CD4-positive, CD25-positive, alpha-beta regulatory T cell (primary cell): Measurements from ENCODE around the gene DTNB. TPM values are rescaled to one million over a fixed set of nuclear protein-coding genes. Genes with fewer than 3 reads are reported as not detected.
"Not testable (repeated sequence)": the region's sequence is repeated elsewhere in the genome, so short reads cannot be mapped to it uniquely, and the experiment has no call there.

Experiments
- ATAC-seq, 2 donors: fragments of 150-1000 bp; cut with Tn5 transposase; one replicate each; pipeline ENCODE4 v1.10.0; 2021; ENCODE audit warnings: low read depth in 2 of 2, moderate number of reproducible peaks in 2 of 2, moderate library complexity in 1 of 2
- DNase-seq, 3 donors: peaks; one replicate each; pipeline versions ENCODE4 v3.0.0 to v3.0.0-alpha.2; 2012 to 2022; ENCODE audit warnings: mixed read lengths in 1 of 3
- H3K27ac ChIP-seq: one replicate; pipeline ENCODE4 v1.7.0; 2013; ENCODE audit warnings: mild to moderate bottlenecking, low read length; ENCODE audit not compliant: insufficient read depth, poor library complexity, severe bottlenecking
- H3K27me3 ChIP-seq: one replicate; pipeline ENCODE4 v1.7.0; 2013; ENCODE audit warnings: low read length; ENCODE audit not compliant: control insufficient read depth, insufficient read depth
- H3K36me3 ChIP-seq: one replicate; pipeline ENCODE4 v1.7.0; 2013; ENCODE audit warnings: mild to moderate bottlenecking, low read length, moderate library complexity; ENCODE audit not compliant: control insufficient read depth, insufficient read depth
- H3K4me1 ChIP-seq: 2 replicates; pipeline ENCODE4 v1.7.0; 2013; ENCODE audit warnings: mild to moderate bottlenecking, low read length; ENCODE audit not compliant: insufficient read depth, control insufficient read depth, poor library complexity, severe bottlenecking
- H3K4me3 ChIP-seq: one replicate; pipeline ENCODE4 v1.7.0; 2013; ENCODE audit warnings: low read depth, mild to moderate bottlenecking, low read length, moderate library complexity
- H3K9me3 ChIP-seq, 2 experiments: 1 replicate in 1 of 2; 2 replicates in 1 of 2; pipeline ENCODE4 v1.7.0; 2013; ENCODE audit warnings: low read length in 2 of 2, mild to moderate bottlenecking in 1 of 2, moderate library complexity in 1 of 2; ENCODE audit not compliant: control insufficient read depth in 2 of 2
- H3K27ac Mint-ChIP-seq, 3 donors: one replicate each; pipeline ENCODE4 v1.8.0; 2020 to 2022; ENCODE audit warnings: mild to moderate bottlenecking in 3 of 3, mixed read lengths in 3 of 3, moderate library complexity in 2 of 3
- H3K27me3 Mint-ChIP-seq: one replicate; pipeline ENCODE4 v1.8.0; 2022; ENCODE audit warnings: mild to moderate bottlenecking, mixed read lengths
- H3K36me3 Mint-ChIP-seq: one replicate; pipeline ENCODE4 v1.8.0; 2020; ENCODE audit warnings: mixed read lengths
- H3K4me1 Mint-ChIP-seq, 4 donors: one replicate each; pipeline ENCODE4 v1.8.0; 2020 to 2022; ENCODE audit warnings: mixed read lengths in 4 of 4, mild to moderate bottlenecking in 1 of 4
- H3K4me3 Mint-ChIP-seq, 4 donors: one replicate each; pipeline ENCODE4 v1.8.0; 2020 to 2022; ENCODE audit warnings: mild to moderate bottlenecking in 4 of 4, mixed read lengths in 4 of 4, moderate library complexity in 3 of 4
- H3K9me3 Mint-ChIP-seq, 7 donors: one replicate each; pipeline ENCODE4 v1.8.0; 2020 to 2022; ENCODE audit warnings: mixed read lengths in 7 of 7, mild to moderate bottlenecking in 3 of 7, moderate library complexity in 2 of 7
- polyA plus RNA-seq, 4 donors: library from polyadenylated mRNA; unstranded; fragments of 300-500 nt; fragmentation: Illumina TruSeq; gene quantifications; one replicate each; pipeline ENCODE4 v1.2.3, GENCODE V29; 2021
- total RNA-seq: library from RNA; stranded (reverse); gene quantifications from one replicate; pipeline ENCODE4 v1.2.3, GENCODE V29; 2022

Gene DTNB
- total and polyA plus RNA-seq, 5 donors from 2014 or later = 11.5 to 50.1 (median 15.0) TPM

DNA sequence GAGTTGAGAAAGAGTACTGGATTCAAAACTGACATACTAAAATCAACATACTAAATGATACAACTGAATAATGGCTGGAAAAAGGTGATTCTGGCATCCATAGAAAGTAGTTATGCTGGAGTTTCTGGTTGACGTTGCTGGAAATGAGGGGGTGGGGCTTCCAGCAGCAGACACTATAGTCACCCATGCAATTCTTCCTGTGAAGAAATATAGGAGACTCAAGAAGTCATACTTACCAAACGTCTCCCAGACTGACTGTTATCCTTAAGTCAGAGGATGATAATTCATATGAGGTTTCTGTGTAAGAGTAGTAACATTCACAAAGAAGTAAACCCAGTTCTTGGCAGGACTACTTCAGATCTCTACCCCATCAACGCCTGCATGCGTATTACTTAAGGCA is 23.6 kb downstream of the DTNB start:
- peaks cover 0 to 8% (median 6%) of the 10 kb centered on the region in 4 donors for H3K4me1 Mint-ChIP-seq
- H3K36me3 Mint-ChIP-seq = peaks cover 28% of the 10 kb centered on the region
- Histone ChIP-seq H3K9me3 (no peaks in the 10 kb centered on the region), H3K4me1 (no peaks in the 10 kb centered on the region), H3K4me3 (no peak overlapping the region), H3K27me3 (no peaks in the 10 kb centered on the region), H3K36me3 (peaks cover 15% of the 10 kb centered on the region), H3K27ac (no peak overlapping the region)
- H3K27me3 Mint-ChIP-seq = no peaks in the 10 kb centered on the region
- no peak overlapping the region for H3K27ac Mint-ChIP-seq
- no peak overlapping the region for H3K4me3 Mint-ChIP-seq
- ATAC-seq (no peak), DNase-seq (no peak)
- no peaks in the 10 kb centered on the region for H3K9me3 Mint-ChIP-seq

DNA sequence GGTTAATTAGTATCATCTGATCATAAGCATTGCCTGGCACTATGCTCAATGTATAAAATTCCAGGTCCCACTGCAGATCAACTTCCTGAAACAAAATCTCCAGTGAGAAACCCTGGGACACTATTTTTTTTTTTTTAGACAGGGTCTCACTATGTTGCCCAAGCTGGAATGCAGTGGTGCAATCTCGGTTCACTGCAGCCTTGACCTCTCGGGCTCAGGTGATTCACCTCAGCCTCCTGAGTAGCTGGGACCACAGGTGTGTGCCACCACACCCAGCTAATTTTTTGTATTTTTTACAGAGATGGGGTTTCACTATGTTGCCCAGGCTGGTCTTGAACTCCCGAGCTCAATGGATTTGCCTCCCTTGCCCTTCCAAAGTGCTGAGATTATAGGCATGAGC is 31.1 kb downstream of the DTNB start:
- H3K9me3 Mint-ChIP-seq = peaks cover 0 to 2% (median 0%) of the 10 kb centered on the region in 7 donors
- Histone ChIP-seq H3K27me3 (no peaks in the 10 kb centered on the region), H3K4me1 (no peaks in the 10 kb centered on the region), H3K36me3 (peaks cover 5% of the 10 kb centered on the region), H3K9me3 (no peaks in the 10 kb centered on the region), H3K27ac (no peak overlapping the region), H3K4me3 (no peak overlapping the region)
- H3K4me1 Mint-ChIP-seq = peaks cover 0 to 9% (median 7%) of the 10 kb centered on the region in 4 donors
- H3K36me3 Mint-ChIP-seq = peaks cover 29% of the 10 kb centered on the region
- DNase-seq (no peak), ATAC-seq (no peak)
- H3K27me3 Mint-ChIP-seq = no peaks in the 10 kb centered on the region
- H3K27ac Mint-ChIP-seq = no peak overlapping the region
- no peak overlapping the region for H3K4me3 Mint-ChIP-seq

DNA sequence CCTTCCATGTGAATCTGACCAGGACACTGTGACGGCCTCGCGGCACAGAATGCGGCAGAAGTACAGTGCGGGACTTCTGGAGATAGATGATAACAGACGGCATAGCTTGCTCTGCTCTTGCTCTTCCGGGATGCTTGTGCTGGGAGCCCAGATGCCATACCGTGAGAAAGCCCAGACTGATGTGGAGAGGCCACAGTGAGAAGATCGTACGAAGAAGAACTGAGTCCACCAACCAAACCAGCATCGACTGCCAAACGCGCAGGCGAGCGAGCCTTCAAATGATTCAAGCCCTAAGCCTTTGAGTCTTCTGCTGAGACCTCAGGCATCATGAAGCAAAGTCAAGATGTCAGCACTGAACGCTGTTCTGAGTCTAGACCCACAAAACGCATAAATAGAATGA is 33.7 kb downstream of the DTNB start:
- no peaks in the 10 kb centered on the region for H3K9me3 ChIP-seq
- H3K36me3 Mint-ChIP-seq = peaks cover 31% of the 10 kb centered on the region
- H3K27ac Mint-ChIP-seq = peak overlapping the region in 1 of 3 donors; percentile 20
- DNase-seq (no peak), ATAC-seq (no peak)
- peaks cover 0 to 9% (median 5%) of the 10 kb centered on the region in 4 donors for H3K4me1 Mint-ChIP-seq
- peaks cover 0 to 2% (median 0%) of the 10 kb centered on the region in 7 donors for H3K9me3 Mint-ChIP-seq
- H3K4me3 Mint-ChIP-seq = no peak overlapping the region
- no peak overlapping the region for H3K4me3 ChIP-seq
- no peaks in the 10 kb centered on the region for H3K27me3 Mint-ChIP-seq
- H3K4me1 ChIP-seq = no peaks in the 10 kb centered on the region
- H3K36me3 ChIP-seq = peaks cover 7% of the 10 kb centered on the region
- H3K27me3 ChIP-seq = no peaks in the 10 kb centered on the region
- no peak overlapping the region for H3K27ac ChIP-seq

DNA sequence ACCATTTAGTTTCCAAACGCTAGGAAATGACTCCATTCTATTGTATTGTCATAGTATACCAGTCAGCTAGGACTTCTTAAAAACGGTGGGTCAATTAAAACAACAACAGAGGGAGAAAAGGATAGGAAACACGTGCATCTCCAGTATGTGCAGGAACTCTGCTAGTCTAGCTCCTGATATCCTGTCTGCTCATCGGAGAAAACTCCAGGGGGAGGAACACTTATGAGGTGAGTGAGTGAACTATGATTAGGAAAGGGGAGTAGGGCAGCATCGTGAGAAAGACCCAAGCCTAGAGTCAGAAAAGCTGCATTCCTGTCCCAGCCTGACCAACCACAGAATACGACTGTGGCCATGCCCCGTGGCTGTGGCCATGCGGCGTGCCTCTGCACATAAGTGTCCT is 34.2 kb downstream of the DTNB start:
- H3K27me3 Mint-ChIP-seq = no peaks in the 10 kb centered on the region
- ATAC-seq (no peak), DNase-seq (no peak)
- H3K4me3 Mint-ChIP-seq = no peak overlapping the region
- H3K4me1 Mint-ChIP-seq = peaks cover 0 to 9% (median 5%) of the 10 kb centered on the region in 4 donors
- H3K4me1 ChIP-seq = no peaks in the 10 kb centered on the region
- H3K36me3 ChIP-seq = peaks cover 7% of the 10 kb centered on the region
- H3K9me3 Mint-ChIP-seq = peaks cover 0 to 2% (median 0%) of the 10 kb centered on the region in 7 donors
- H3K36me3 Mint-ChIP-seq = peaks cover 31% of the 10 kb centered on the region
- no peak overlapping the region for H3K27ac Mint-ChIP-seq
- no peak overlapping the region for H3K4me3 ChIP-seq
- H3K27ac ChIP-seq = no peak overlapping the region
- no peaks in the 10 kb centered on the region for H3K9me3 ChIP-seq
- no peaks in the 10 kb centered on the region for H3K27me3 ChIP-seq

DNA sequence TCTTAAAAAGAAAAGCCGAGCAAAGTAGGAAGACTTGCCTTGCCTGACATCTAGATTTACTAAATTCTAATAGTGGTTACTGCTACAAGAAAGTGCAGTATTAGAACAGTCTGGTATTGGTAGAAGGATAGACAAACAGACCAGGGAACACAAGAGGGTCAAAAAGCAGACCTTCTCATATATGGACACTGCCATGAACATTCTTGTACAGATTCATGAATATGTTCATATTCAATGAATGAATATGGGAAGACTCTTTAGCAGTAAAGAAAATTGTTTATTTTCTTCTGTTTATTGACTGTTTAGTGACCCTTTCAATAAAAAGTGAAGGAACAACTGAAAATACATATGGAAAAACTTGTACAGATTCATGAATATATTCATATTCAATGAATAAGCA is 37.6 kb downstream of the DTNB start:
- no peak for DNase-seq
- no peaks in the 10 kb centered on the region for H3K9me3 ChIP-seq
- ATAC-seq = no peak
- no peak overlapping the region for H3K4me3 ChIP-seq
- Mint-ChIP-seq H3K27ac (peak overlapping the region in 1 of 3 donors; percentile 17), H3K4me1 (peaks cover 4 to 9% (median 8%) of the 10 kb centered on the region in 4 donors), H3K27me3 (no peaks in the 10 kb centered on the region), H3K9me3 (peaks cover 0 to 2% (median 0%) of the 10 kb centered on the region in 7 donors), H3K36me3 (peaks cover 34% of the 10 kb centered on the region), H3K4me3 (no peak overlapping the region)
- H3K36me3 ChIP-seq = peaks cover 7% of the 10 kb centered on the region
- H3K27ac ChIP-seq = no peak overlapping the region
- no peaks in the 10 kb centered on the region for H3K4me1 ChIP-seq
- H3K27me3 ChIP-seq = no peaks in the 10 kb centered on the region

DNA sequence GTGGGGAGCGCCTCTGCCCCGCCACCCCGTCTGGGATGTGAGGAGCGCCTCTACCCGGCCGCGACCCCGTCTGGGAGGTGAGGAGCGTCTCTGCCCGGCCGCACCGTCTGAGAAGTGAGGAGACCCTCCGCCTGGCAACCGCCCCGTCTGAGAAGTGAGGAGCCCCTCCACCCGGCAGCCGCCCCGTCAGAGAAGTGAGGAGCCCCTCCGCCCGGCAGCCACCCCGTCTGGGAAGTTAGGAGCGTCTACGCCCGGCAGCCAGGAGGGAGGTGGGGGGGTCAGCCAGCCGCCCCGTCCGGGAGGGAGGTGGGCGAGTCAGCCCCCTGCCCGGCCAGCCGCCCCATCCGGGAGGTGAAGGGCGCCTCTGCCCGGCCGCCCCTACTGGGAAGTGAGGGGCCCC is 39.6 kb downstream of the DTNB start:
- H3K27me3 Mint-ChIP-seq, DNase-seq, H3K27ac ChIP-seq, H3K9me3 Mint-ChIP-seq, H3K9me3 ChIP-seq, H3K27me3 ChIP-seq, H3K4me3 ChIP-seq, H3K4me1 ChIP-seq, H3K4me3 Mint-ChIP-seq, H3K36me3 ChIP-seq, H3K27ac Mint-ChIP-seq, H3K4me1 Mint-ChIP-seq, ATAC-seq: not testable (repeated sequence)
- H3K36me3 Mint-ChIP-seq = peaks cover 27% of the 10 kb centered on the region

DNA sequence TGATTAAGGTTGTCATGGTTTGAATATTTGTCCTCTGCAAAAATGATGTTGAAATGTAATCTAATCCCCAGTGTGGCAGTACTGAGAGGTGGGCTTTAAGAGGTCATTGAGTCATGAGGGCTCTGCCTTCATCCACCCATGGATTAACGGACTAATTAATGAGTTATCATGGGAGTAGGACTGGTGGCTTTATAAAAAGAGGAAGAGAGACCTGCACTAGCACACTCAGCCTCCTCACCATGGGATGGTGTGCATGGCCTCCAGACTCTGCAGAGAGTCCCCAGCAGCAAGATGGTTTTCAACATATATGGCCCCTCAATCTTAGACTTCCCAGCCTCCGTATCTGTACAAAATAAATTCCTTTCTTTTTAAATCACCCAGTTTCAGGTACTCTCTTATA is 41.0 kb downstream of the DTNB start:
- Histone ChIP-seq H3K4me1 (no peaks in the 10 kb centered on the region), H3K36me3 (peaks cover 8% of the 10 kb centered on the region), H3K27me3 (no peaks in the 10 kb centered on the region), H3K9me3 (no peaks in the 10 kb centered on the region), H3K27ac (no peak overlapping the region), H3K4me3 (no peak overlapping the region)
- no peak overlapping the region for H3K27ac Mint-ChIP-seq
- no peak for ATAC-seq
- peaks cover 0 to 8% (median 5%) of the 10 kb centered on the region in 4 donors for H3K4me1 Mint-ChIP-seq
- no peak overlapping the region for H3K4me3 Mint-ChIP-seq
- no peaks in the 10 kb centered on the region for H3K27me3 Mint-ChIP-seq
- peaks cover 24% of the 10 kb centered on the region for H3K36me3 Mint-ChIP-seq
- no peak for DNase-seq
- H3K9me3 Mint-ChIP-seq = peaks cover 0 to 1% (median 0%) of the 10 kb centered on the region in 7 donors

DNA sequence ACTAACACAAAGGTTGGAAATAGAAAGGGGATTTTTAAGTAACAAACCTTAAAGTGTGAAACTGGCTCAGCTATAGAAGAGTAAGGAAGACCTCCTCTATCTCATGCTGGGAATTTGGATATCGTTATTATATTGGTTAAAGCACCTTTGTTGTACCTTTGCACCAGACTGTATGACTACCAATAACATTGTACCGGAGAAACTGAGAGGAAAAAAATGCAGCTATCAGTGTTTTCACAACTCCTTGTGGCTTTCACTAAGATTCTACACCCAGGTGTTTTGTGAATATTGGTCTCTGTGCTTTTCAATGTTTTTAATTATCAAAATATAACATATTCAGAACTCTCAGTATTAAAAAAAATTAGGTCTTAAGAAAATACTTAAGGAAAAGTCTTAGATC is 48.7 kb downstream of the DTNB start:
- peaks cover 0 to 7% (median 4%) of the 10 kb centered on the region in 4 donors for H3K4me1 Mint-ChIP-seq
- no peak overlapping the region for H3K4me3 Mint-ChIP-seq
- no peak overlapping the region for H3K4me3 ChIP-seq
- ATAC-seq (no peak), DNase-seq (no peak)
- no peaks in the 10 kb centered on the region for H3K4me1 ChIP-seq
- no peak overlapping the region for H3K27ac ChIP-seq
- no peaks in the 10 kb centered on the region for H3K9me3 ChIP-seq
- no peaks in the 10 kb centered on the region for H3K27me3 ChIP-seq
- H3K36me3 ChIP-seq = peaks cover 33% of the 10 kb centered on the region
- no peaks in the 10 kb centered on the region for H3K9me3 Mint-ChIP-seq
- H3K27me3 Mint-ChIP-seq = no peaks in the 10 kb centered on the region
- peak overlapping the region in 1 of 3 donors; percentile 3 for H3K27ac Mint-ChIP-seq
- peaks cover 55% of the 10 kb centered on the region for H3K36me3 Mint-ChIP-seq
